Prostate gland (tissue), 2 donors: ENCODE results near the gene GNA15.

Experiments used
- POLR2A ChIP-seq: fragments of 450-650 bp; IDR thresholded peaks from one replicate; pipeline ENCODE4 v1.6.1; 2016; ENCODE audit warnings: antibody characterized with exemption, mild to moderate bottlenecking
- POLR2AphosphoS5 ChIP-seq: sonication (generic); formaldehyde crosslinking; IDR thresholded peaks from one replicate; pipeline ENCODE4 v1.6.1; 2017; ENCODE audit warnings: antibody characterized with exemption
- TF ChIP-seq, protein P1 (sequence below), 4 experiments: fragments of 200-600 bp in 2 of 4; fragments of 450-650 bp in 2 of 4; sonication (generic) in 2 of 4; IDR thresholded peaks; 1 replicate in 3 of 4; 2 replicates in 1 of 4; pipeline ENCODE4 v1.5.1; 2016 to 2019; ENCODE audit warnings: antibody characterized with exemption in 4 of 4, mild to moderate bottlenecking in 2 of 4, moderate library complexity in 2 of 4

DNA sequence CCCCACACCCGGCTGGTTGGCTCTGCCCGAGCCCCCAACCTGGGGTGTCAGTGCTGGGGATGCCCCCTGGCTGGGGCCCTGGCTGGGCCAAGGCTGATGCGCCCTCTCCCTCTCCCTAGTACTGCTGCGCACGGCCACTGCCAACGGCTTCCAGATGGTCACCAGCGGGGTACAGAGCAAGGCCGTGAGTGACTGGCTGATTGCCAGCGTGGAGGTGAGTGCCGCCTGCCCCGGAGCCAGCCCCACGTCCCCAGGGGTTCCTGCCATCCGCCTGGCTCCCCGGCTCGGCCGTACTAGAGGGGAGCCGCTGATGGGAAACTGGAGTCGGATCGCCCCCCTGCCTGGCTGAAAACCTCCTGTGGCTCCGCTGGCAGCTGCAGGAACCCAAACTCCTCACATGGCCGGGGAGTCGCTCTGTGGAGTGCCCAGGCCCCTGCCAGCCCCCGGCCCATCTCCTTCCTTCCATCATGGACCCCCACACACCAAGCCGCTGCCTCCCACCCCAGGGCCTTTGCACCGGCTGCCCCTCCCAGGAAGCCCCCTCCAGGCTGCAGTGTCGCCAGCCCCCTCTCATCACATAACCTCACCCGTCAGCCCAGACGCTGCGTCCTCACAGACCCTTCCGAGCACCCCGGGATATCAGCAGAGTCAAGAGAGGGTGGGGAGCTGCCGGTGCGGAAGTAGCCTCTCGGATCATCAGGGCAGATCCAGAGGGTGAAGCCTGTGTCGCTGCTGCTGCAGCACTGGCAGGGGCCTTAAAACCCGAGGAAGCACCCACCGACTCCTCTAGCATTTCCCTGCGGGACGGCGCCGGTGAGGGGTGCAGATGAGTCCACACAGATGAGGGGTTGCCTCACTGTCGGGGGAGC lies 60.5 kb downstream of the GNA15 start:
- TF ChIP-seq, protein P1, sequence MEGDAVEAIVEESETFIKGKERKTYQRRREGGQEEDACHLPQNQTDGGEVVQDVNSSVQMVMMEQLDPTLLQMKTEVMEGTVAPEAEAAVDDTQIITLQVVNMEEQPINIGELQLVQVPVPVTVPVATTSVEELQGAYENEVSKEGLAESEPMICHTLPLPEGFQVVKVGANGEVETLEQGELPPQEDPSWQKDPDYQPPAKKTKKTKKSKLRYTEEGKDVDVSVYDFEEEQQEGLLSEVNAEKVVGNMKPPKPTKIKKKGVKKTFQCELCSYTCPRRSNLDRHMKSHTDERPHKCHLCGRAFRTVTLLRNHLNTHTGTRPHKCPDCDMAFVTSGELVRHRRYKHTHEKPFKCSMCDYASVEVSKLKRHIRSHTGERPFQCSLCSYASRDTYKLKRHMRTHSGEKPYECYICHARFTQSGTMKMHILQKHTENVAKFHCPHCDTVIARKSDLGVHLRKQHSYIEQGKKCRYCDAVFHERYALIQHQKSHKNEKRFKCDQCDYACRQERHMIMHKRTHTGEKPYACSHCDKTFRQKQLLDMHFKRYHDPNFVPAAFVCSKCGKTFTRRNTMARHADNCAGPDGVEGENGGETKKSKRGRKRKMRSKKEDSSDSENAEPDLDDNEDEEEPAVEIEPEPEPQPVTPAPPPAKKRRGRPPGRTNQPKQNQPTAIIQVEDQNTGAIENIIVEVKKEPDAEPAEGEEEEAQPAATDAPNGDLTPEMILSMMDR (IDR thresholded peaks at IDR 0.05): no peak
- TF ChIP-seq POLR2AphosphoS5: no peak
- TF ChIP-seq POLR2A: no peak
